H1 (cell line): ENCODE measurements around the gene DPEP2. TPM values are rescaled to one million over a fixed set of nuclear protein-coding genes. Genes with fewer than 3 reads are reported as not detected.

Experiments
- CTCF ChIA-PET: fragments of 300-600 bp; sonication (Branson Sonifier 250); formaldehyde crosslinking; loops from one replicate; lab custom pipeline; 2021; ENCODE audit not compliant: partially characterized antibody; lab: Charles Lee
- POLR2A ChIA-PET: fragments of 300-600 bp; sonication (Branson Sonifier 250); formaldehyde crosslinking; loops from one replicate; lab custom pipeline; 2021; ENCODE audit warnings: inconsistent platforms; ENCODE audit not compliant: partially characterized antibody; lab: Charles Lee
- DNase-seq, 2 experiments: peaks; one replicate each; pipeline versions ENCODE4 v3.0.0 to v3.0.0-alpha.2; 2010 to 2022; ENCODE audit warnings: low spot score in 2 of 2, low read depth in 1 of 2, mixed read lengths in 1 of 2
- FAIRE-seq: peaks from 2 replicates; lab custom pipeline; 2011; peaks lifted over from hg19 to GRCh38; lab: Jason Lieb, UNC
- H2AFZ ChIP-seq: 2 replicates; pipeline ENCODE4 v1.8.1; 2012; ENCODE audit warnings: low read length, inconsistent platforms
- H2AK5ac ChIP-seq: 2 replicates; pipeline ENCODE4 v1.6.1; 2013; ENCODE audit warnings: low read depth, low read length
- H2BK120ac ChIP-seq: replicated peaks from 2 replicates; pipeline ENCODE3; 2013; ENCODE audit warnings: low read depth, low read length, inconsistent platforms
- H2BK12ac ChIP-seq: 2 replicates; pipeline ENCODE4 v1.6.1; 2013; ENCODE audit warnings: low read depth, low read length
- H2BK15ac ChIP-seq: 2 replicates; pipeline ENCODE4 v1.6.1; 2013; ENCODE audit warnings: low read length
- H2BK20ac ChIP-seq: 2 replicates; pipeline ENCODE4 v1.6.1; 2013; ENCODE audit warnings: low read length
- H2BK5ac ChIP-seq: 2 replicates; pipeline ENCODE4 v1.6.1; 2013; ENCODE audit warnings: low read depth, low read length
- H3K14ac ChIP-seq: 2 replicates; pipeline ENCODE4 v1.6.1; 2013; ENCODE audit warnings: inconsistent platforms; ENCODE audit not compliant: insufficient read length
- H3K18ac ChIP-seq: 2 replicates; pipeline ENCODE4 v1.6.1; 2013; ENCODE audit warnings: low read length; ENCODE audit errors: extremely low read depth
- H3K23ac ChIP-seq: 2 replicates; pipeline ENCODE4 v1.6.1; 2013; ENCODE audit warnings: inconsistent platforms; ENCODE audit not compliant: insufficient read length
- H3K23me2 ChIP-seq: 2 replicates; pipeline ENCODE4 v1.6.1; 2013; ENCODE audit warnings: low read depth, low read length
- H3K27ac ChIP-seq: 2 replicates; pipeline ENCODE4 v1.6.1; 2011; ENCODE audit warnings: low read depth, low read length, inconsistent platforms
- H3K27me3 ChIP-seq, 4 experiments: replicated peaks in 1 of 4; 1 replicate in 1 of 4; 2 replicates in 3 of 4; pipeline versions ENCODE4 v1.6.1 to v1.8.1; 2011 to 2013; ENCODE audit warnings: low read length in 3 of 4, mild to moderate bottlenecking in 3 of 4, inconsistent platforms in 2 of 4, mixed read lengths in 2 of 4, moderate library complexity in 1 of 4; ENCODE audit not compliant: control insufficient read depth in 3 of 4, insufficient read depth in 3 of 4; ENCODE audit errors: extremely low read depth in 1 of 4
- H3K36me3 ChIP-seq, 4 experiments: 2 replicates each; pipeline versions ENCODE4 v1.6.1 to v1.8.1; 2011 to 2013; ENCODE audit warnings: mild to moderate bottlenecking in 4 of 4, low read length in 3 of 4, moderate library complexity in 2 of 4, control low read depth in 1 of 4, inconsistent platforms in 1 of 4; ENCODE audit not compliant: insufficient read depth in 4 of 4, control insufficient read depth in 2 of 4
- H3K4ac ChIP-seq: replicated peaks from 2 replicates; pipeline ENCODE3; 2013; ENCODE audit warnings: low read length, low read depth, mixed read lengths, inconsistent platforms; ENCODE audit not compliant: insufficient read length
- H3K4me1 ChIP-seq, 4 experiments: replicated peaks in 1 of 4; 1 replicate in 1 of 4; 2 replicates in 3 of 4; pipeline versions ENCODE4 v1.6.1 to v1.8.1; 2011 to 2013; ENCODE audit warnings: low read length in 3 of 4, inconsistent platforms in 2 of 4, mixed read lengths in 1 of 4; ENCODE audit not compliant: insufficient read depth in 4 of 4, control insufficient read depth in 3 of 4
- H3K4me2 ChIP-seq, 2 experiments: 2 replicates each; pipeline versions ENCODE4 v1.6.1 to v1.8.1; 2011 to 2013; ENCODE audit warnings: low read depth in 2 of 2, low read length in 2 of 2, control low read depth in 1 of 2, inconsistent platforms in 1 of 2, mild to moderate bottlenecking in 1 of 2; ENCODE audit not compliant: insufficient read depth in 1 of 2
- H3K4me3 ChIP-seq, 4 experiments: fragments of 200-600, 300-600 bp in 1 of 4; sonication (generic), shearing (Covaris generic), sonication (Bioruptor Twin) in 1 of 4; 2 replicates each; pipeline versions ENCODE4 v1.5.1 to v1.8.1; 2011 to 2016; ENCODE audit warnings: low read length in 4 of 4, low read depth in 3 of 4, control low read depth in 2 of 4, inconsistent platforms in 2 of 4, mild to moderate bottlenecking in 2 of 4, mixed read lengths in 1 of 4, moderate library complexity in 1 of 4; ENCODE audit not compliant: insufficient read depth in 2 of 4; ENCODE audit errors: extremely low read depth in 1 of 4
- H3K56ac ChIP-seq: replicated peaks from 2 replicates; pipeline ENCODE3; 2013; ENCODE audit warnings: low read depth, mild to moderate bottlenecking, mixed read lengths, low read length, inconsistent platforms; ENCODE audit not compliant: insufficient read length
- H3K79me1 ChIP-seq: 2 replicates; pipeline ENCODE4 v1.6.1; 2013; ENCODE audit warnings: low read depth, low read length, control low read depth
- H3K79me2 ChIP-seq, 2 experiments: 2 replicates each; pipeline versions ENCODE4 v1.6.1 to v1.8.1; 2012 to 2013; ENCODE audit warnings: low read length in 2 of 2, mild to moderate bottlenecking in 2 of 2, inconsistent platforms in 1 of 2; ENCODE audit not compliant: insufficient read depth in 2 of 2, control insufficient read depth in 1 of 2
- H3K9ac ChIP-seq, 4 experiments: replicated peaks in 1 of 4; 1 replicate in 1 of 4; 2 replicates in 3 of 4; pipeline versions ENCODE4 v1.6.1 to v1.8.1; 2011 to 2013; ENCODE audit warnings: low read depth in 3 of 4, low read length in 3 of 4, control low read depth in 2 of 4, mild to moderate bottlenecking in 2 of 4, moderate library complexity in 2 of 4, inconsistent platforms in 1 of 4; ENCODE audit errors: extremely low read depth in 1 of 4
- H3K9me3 ChIP-seq, 2 experiments: 2 replicates each; pipeline versions ENCODE4 v1.6.1 to v1.8.1; 2012 to 2013; ENCODE audit warnings: mild to moderate bottlenecking in 2 of 2, moderate library complexity in 2 of 2, control low read depth in 1 of 2, inconsistent platforms in 1 of 2, low read depth in 1 of 2, low read length in 1 of 2, mixed read lengths in 1 of 2; ENCODE audit not compliant: insufficient read depth in 2 of 2
- H4K20me1 ChIP-seq, 2 experiments: replicated peaks in 1 of 2; 2 replicates each; pipeline versions ENCODE3 to v1.8.1; 2011 to 2013; ENCODE audit warnings: inconsistent platforms in 2 of 2, low read length in 2 of 2, mild to moderate bottlenecking in 1 of 2; ENCODE audit not compliant: insufficient read depth in 2 of 2, control insufficient read depth in 1 of 2
- H4K5ac ChIP-seq: 2 replicates; pipeline ENCODE4 v1.6.1; 2013; ENCODE audit warnings: low read length, low read depth, mixed read lengths, inconsistent platforms; ENCODE audit not compliant: insufficient read length
- H4K8ac ChIP-seq: 2 replicates; pipeline ENCODE4 v1.8.0; 2013; ENCODE audit warnings: mild to moderate bottlenecking, moderate library complexity, low read length, inconsistent platforms; ENCODE audit not compliant: insufficient read depth; ENCODE audit errors: extremely low read depth
- H4K91ac ChIP-seq: replicated peaks from 2 replicates; pipeline ENCODE3; 2013; ENCODE audit warnings: low read length, mixed read lengths, inconsistent platforms; ENCODE audit not compliant: insufficient read length
- EGR1 ChIP-seq: IDR thresholded peaks from 2 replicates; pipeline ENCODE4 v1.6.1; 2011; ENCODE audit warnings: low read depth, low read length, borderline replicate concordance
- GABPA ChIP-seq: IDR thresholded peaks from 2 replicates; pipeline ENCODE4 v1.6.1; 2011; ENCODE audit warnings: mild to moderate bottlenecking, low read length, moderate library complexity, borderline replicate concordance; ENCODE audit not compliant: insufficient read depth
- HDAC2 ChIP-seq, 2 experiments: fragments of 300-600 bp in 1 of 2; sonication (generic) in 1 of 2; IDR thresholded peaks; 2 replicates each; pipeline ENCODE4 v1.6.1; 2011 to 2012; ENCODE audit warnings: low read depth in 2 of 2, low read length in 2 of 2, mild to moderate bottlenecking in 2 of 2, moderate library complexity in 2 of 2, borderline replicate concordance in 1 of 2, inconsistent platforms in 1 of 2
- KDM1A ChIP-seq: fragments of 200-600, 300-600 bp; sonication (generic); IDR thresholded peaks from 2 replicates; pipeline ENCODE4 v1.7.1; 2016; ENCODE audit warnings: mild to moderate bottlenecking, low read length, borderline replicate concordance
- MAFK ChIP-seq: IDR thresholded peaks from 2 replicates; pipeline ENCODE4 v1.6.1; 2012; ENCODE audit warnings: low read depth, mild to moderate bottlenecking, improper control_type of control experiment, low read length
- TAF1 ChIP-seq: IDR thresholded peaks from 2 replicates; pipeline ENCODE4 v1.6.1; 2011; ENCODE audit warnings: mild to moderate bottlenecking, low read depth, low read length
- WGBS, 2 experiments: shearing (Covaris generic) in 1 of 2; methylation state at CpG; one replicate each; pipeline versions ENCODE4 v1.1.6 to v1.1.7; 2013 to 2015; ENCODE audit warnings: low lambda C conversion rate in 2 of 2, mixed read lengths in 2 of 2, inconsistent platforms in 1 of 2, low coverage in 1 of 2, missing lambda C conversion rate in 1 of 2; ENCODE audit not compliant: insufficient replicate concordance in 2 of 2, insufficient coverage in 1 of 2, insufficient read length in 1 of 2; ENCODE audit errors: extremely low coverage in 1 of 2, missing lambda C conversion rate in 1 of 2; 5-methylcytosine and 5-hydroxymethylcytosine counted together
- polyA plus RNA-seq, 7 experiments: library from polyadenylated mRNA; depleted of rRNA in 3 of 7; stranded (reverse) in 5 of 7; unstranded in 2 of 7; fragments of >200 nt in 5 of 7; fragments of 200-250 nt in 2 of 7; gene quantifications; 1 replicate in 5 of 7; 2 replicates in 1 of 7; 4 replicates in 1 of 7; pipeline versions ENCODE4 v1.2.1 to v1.2.3, GENCODE V29; 2011 to 2013; ENCODE audit warnings: missing spikeins in 2 of 7, mixed read lengths in 2 of 7
- total RNA-seq: library from RNA; stranded (reverse); fragmentation: NEBNext Ultra II Directional; extraction: Animal tissue kit (Norgen Biotek cat#: 25700); gene quantifications from 2 replicates; pipeline ENCODE4 v1.2.1, GENCODE V29; 2021
- TF ChIP-seq, protein P1 (sequence below): IDR thresholded peaks from 2 replicates; pipeline ENCODE4 v1.6.1; 2011; ENCODE audit warnings: low read length, improper control_type of control experiment

Gene DPEP2
- total and polyA plus RNA-seq, 2 of the 8 experiments (the other 6 are each of a cell fraction or from before 2014, with no cell fraction given): not detected

- CTCF ChIA-PET: interaction anchor here (0.6 to 10.9 kb wide), 8 partner anchors 9 to 72 kb away, joined by 3 to 90 read pairs (median 8); partner anchors contain the start of genes DPEP3 and LCAT
- 0 out of 2 replicates have a peak, but pooled peaks have one; percentile 23 for TF ChIP-seq TAF1
- peak; percentile 49; the same call in 1 of the 2 replicates for TF ChIP-seq EGR1
- TF ChIP-seq GABPA: 0 out of 2 replicates have a peak, but pooled peaks have one; percentile 29
- no peak for TF ChIP-seq MAFK
- TF ChIP-seq, protein P1, sequence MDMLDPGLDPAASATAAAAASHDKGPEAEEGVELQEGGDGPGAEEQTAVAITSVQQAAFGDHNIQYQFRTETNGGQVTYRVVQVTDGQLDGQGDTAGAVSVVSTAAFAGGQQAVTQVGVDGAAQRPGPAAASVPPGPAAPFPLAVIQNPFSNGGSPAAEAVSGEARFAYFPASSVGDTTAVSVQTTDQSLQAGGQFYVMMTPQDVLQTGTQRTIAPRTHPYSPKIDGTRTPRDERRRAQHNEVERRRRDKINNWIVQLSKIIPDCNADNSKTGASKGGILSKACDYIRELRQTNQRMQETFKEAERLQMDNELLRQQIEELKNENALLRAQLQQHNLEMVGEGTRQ: no peak
- TF ChIP-seq HDAC2 (IDR thresholded peaks at IDR 0.05; ENCODE audit: borderline replicate concordance in 1 of 2, low read depth in 2 of 2, low read length in 2 of 2): peak in 1 of 2 experiments; percentile 69; a peak in 1 of 4 replicates
- peak; percentile 98 for TF ChIP-seq KDM1A
These were observed 30.7 kb downstream of the DPEP2 start, which contains the start of gene SLC12A4 for GRCh38 chr16:67968400-67969253. Gene SLC12A4, minus strand, starts transcription at chr16:67968637. Its CDS starts 84 bp downstream, at chr16:67968553.

More at GRCh38 chr16:67968400-67969253, 30.7 kb downstream of the DPEP2 start, which contains the start of gene SLC12A4:
- Histone ChIP-seq H3K9ac (peak within 1 kb of the TSS; percentile 2 to 68 (median 26); a peak in 5 of 7 replicates), H3K27ac (no peak within 1 kb of the TSS), H4K20me1 (peaks cover 0 to 16% of the 10 kb centered on the region in 2 experiments), H4K8ac (peak within 1 kb of the TSS; percentile 84), H3K56ac (peak within 1 kb of the TSS; percentile 70), H3K14ac (no peak within 1 kb of the TSS), H3K18ac (peak within 1 kb of the TSS; percentile 83), H4K5ac (peak within 1 kb of the TSS; percentile 29), H3K4me2 (peak within 1 kb of the TSS; percentile 75 to 77), H3K36me3 (no peaks in the 10 kb centered on the region), H2BK120ac (no peak within 1 kb of the TSS), H3K9me3 (no peaks in the 10 kb centered on the region), H2AK5ac (no peak within 1 kb of the TSS), H3K27me3 (no peaks in the 10 kb centered on the region), H3K23ac (no peak within 1 kb of the TSS), H3K23me2 (peaks cover 7% of the 10 kb centered on the region; the same call in 1 of the 2 replicates), H3K79me1 (peaks cover 18% of the 10 kb centered on the region; the same call in 1 of the 2 replicates), H2BK15ac (peak within 1 kb of the TSS; percentile 92; the same call in 1 of the 2 replicates), H4K91ac (peak within 1 kb of the TSS; percentile 98), H2AFZ (no peak within 1 kb of the TSS; the same call in 1 of the 2 replicates), H2BK20ac (no peak within 1 kb of the TSS), H3K79me2 (peaks cover 0 to 4% of the 10 kb centered on the region in 2 experiments; a peak in 2 of 4 replicates), H2BK12ac (peak within 1 kb of the TSS; percentile 80; the same call in 1 of the 2 replicates), H2BK5ac (peak within 1 kb of the TSS; percentile 75; the same call in 1 of the 2 replicates), H3K4me3 (peak within 1 kb of the TSS; percentile 48 to 67 (median 64)), H3K4ac (peak within 1 kb of the TSS; percentile 15), H3K4me1 (peaks cover 6 to 25% (median 19%) of the 10 kb centered on the region in 4 experiments)
- POLR2A ChIA-PET: interaction anchor here (0.6 to 2.8 kb wide), 7 partner anchors 8 to 82 kb away, joined by 3 to 8 read pairs (median 4); partner anchors contain the start of genes DDX28 and DUS2
- 9% methylated on average over 29 of the region's 78 CpGs; no CpG with 5 or more reads in 1 of the 2 experiments for WGBS, 2 experiments
- DNase-seq (peak in 1 of 2 experiments; percentile 88), FAIRE-seq (no peak)
